Activated CD8-positive, alpha-beta T cell treated with anti-CD3 and anti-CD28 coated beads, Interleukin-2, amount 10 ng/mL, durations not matched to agents 7 days and 5 days (primary cell): ENCODE results near the gene BCR. TPM values are rescaled to one million over a fixed set of nuclear protein-coding genes. Genes with fewer than 3 reads are reported as not detected.

Experiments used
- ATAC-seq: fragments of 150-1000 bp; cut with Tn5 transposase; one replicate; pipeline ENCODE4 v1.10.0; 2021; ENCODE audit warnings: moderate library complexity
- CTCF ChIA-PET: fragments of 350-600 bp; sonication (Branson Sonifier 250); formaldehyde crosslinking; loops from one replicate; lab custom pipeline; 2021; ENCODE audit warnings: antibody characterized with exemption; lab: Charles Lee
- POLR2A ChIA-PET: fragments of 350-600 bp; sonication (Branson Sonifier 250); formaldehyde crosslinking; loops from one replicate; lab custom pipeline; 2021; ENCODE audit warnings: antibody characterized with exemption; lab: Charles Lee
- DNase-seq: peaks from one replicate; pipeline ENCODE4 v3.0.0-alpha.2; 2020
- H3K27ac Mint-ChIP-seq: one replicate; pipeline ENCODE4 v1.8.0; 2021; ENCODE audit warnings: mild to moderate bottlenecking, mixed read lengths
- H3K27me3 Mint-ChIP-seq: one replicate; pipeline ENCODE4 v1.8.0; 2021; ENCODE audit warnings: low read depth, mixed read lengths
- H3K36me3 Mint-ChIP-seq: one replicate; pipeline ENCODE4 v1.8.0; 2021; ENCODE audit warnings: low read depth, mixed read lengths
- H3K4me1 Mint-ChIP-seq: one replicate; pipeline ENCODE4 v1.8.0; 2021; ENCODE audit warnings: low read depth, mixed read lengths
- H3K4me3 Mint-ChIP-seq: one replicate; pipeline ENCODE4 v1.8.0; 2021; ENCODE audit warnings: mild to moderate bottlenecking, mixed read lengths
- H3K9me3 Mint-ChIP-seq: one replicate; pipeline ENCODE4 v1.8.0; 2022; ENCODE audit warnings: mixed read lengths; ENCODE audit not compliant: insufficient read depth
- total RNA-seq, 2 experiments: library from RNA; stranded (reverse); gene quantifications; one replicate each; pipeline ENCODE4 v1.2.3, GENCODE V29; 2021

Gene BCR
- total RNA-seq, 2 experiments from 2014 or later, result 31.1 to 31.9 TPM

DNA sequence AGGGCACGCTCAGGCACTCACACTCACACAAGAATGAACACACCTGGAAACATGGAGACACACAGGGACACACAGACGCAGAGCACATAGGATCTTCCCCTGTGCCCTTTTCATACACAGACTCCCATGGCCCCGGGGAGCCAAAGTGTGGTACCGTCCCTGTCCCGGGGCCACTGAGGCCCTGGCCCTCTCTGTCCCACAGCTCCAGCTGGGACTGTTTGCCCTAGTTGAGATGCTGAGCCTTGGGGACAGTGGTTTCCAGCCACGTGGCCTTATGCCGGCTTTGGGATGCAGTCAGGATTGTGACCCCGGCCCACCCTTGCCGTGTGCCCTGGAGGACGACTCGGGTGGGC is 100.7 kb downstream of the BCR start:
- no peaks in the 10 kb centered on the region for H3K9me3 Mint-ChIP-seq
- ChIA-PET CTCF (interaction anchor here (1.7 to 11.4 kb wide), 4 partner anchors 9 to 102 kb away, joined by 5 to 280 read pairs (median 18); partner anchors contain the start of gene BCR), POLR2A (no interaction called here)
- DNase-seq (no peak), ATAC-seq (no peak)
- H3K36me3 Mint-ChIP-seq, result peaks cover 2% of the 10 kb centered on the region
- no peak overlapping the region for H3K27ac Mint-ChIP-seq
- peaks cover 26% of the 10 kb centered on the region for H3K4me1 Mint-ChIP-seq
- no peak overlapping the region for H3K4me3 Mint-ChIP-seq
- no peaks in the 10 kb centered on the region for H3K27me3 Mint-ChIP-seq

DNA sequence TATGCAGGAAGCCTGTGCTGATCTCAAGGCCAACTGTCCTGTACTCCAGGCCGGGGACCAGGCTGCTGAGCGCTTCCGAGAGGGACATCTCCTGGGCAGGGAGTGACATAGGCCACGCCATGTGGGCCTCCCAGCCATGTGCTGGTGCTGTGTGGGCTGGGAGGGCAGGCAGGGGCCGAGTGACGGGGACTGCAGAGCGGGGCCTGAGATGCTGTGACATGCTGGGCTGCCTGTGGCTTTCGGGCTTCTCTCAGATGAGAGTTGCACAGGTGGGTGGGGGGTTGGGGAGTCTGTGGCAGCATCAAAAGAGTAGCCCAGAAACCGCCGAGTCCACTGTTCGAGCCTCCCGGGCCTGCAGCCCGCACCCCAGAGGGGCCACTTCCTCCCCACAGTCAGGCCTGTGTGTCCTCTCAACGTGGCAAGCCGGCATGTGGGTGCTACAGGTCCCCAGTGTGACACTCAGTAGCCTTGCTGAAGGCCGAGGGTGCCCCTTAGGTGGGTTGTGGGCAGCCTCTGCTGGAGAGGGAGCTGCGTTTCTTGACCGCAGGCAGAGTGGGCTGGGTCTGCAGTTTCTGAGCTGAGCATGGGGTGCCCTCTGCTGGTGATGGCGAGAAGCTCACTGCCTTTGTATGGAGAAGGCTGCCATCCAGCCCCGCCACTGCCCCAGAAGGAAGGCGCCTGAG is 101.2 kb downstream of the BCR start:
- ChIA-PET CTCF (interaction anchor here (0.6 to 11.4 kb wide), 37 partner anchors 9 to 397 kb away, joined by 3 to 280 read pairs (median 5); partner anchors contain the start of genes BCR and RAB36), POLR2A (no interaction called here)
- DNase-seq (peak; percentile 87), ATAC-seq (peak; percentile 74)
- H3K36me3 Mint-ChIP-seq, result peaks cover 2% of the 10 kb centered on the region
- H3K4me3 Mint-ChIP-seq, result no peak overlapping the region
- H3K9me3 Mint-ChIP-seq, result no peaks in the 10 kb centered on the region
- H3K27me3 Mint-ChIP-seq, result no peaks in the 10 kb centered on the region
- peaks cover 26% of the 10 kb centered on the region for H3K4me1 Mint-ChIP-seq
- H3K27ac Mint-ChIP-seq, result peak overlapping the region; percentile 68

DNA sequence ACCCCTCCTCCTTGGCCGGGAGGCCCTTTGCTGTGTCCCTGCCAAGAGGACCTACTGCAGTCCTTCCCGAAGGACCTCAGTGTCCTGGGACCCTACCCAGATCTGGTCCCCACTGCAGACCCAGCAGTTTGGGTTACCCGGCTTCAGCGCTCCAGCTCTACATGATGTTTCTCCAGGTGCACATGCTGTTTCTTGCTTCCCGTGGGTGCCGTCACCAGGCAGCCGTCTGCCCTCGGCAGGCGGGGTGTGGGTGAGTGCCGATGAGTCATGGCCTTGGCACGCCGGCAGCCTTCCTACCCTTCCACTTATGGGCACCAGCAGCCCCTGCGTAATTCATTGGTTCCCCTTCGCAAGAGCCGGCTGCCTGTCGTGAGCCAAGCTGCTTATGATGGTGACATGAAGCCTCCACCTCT is 101.8 kb downstream of the BCR start:
- no peaks in the 10 kb centered on the region for H3K9me3 Mint-ChIP-seq
- no peaks in the 10 kb centered on the region for H3K27me3 Mint-ChIP-seq
- no peak overlapping the region for H3K27ac Mint-ChIP-seq
- ChIA-PET POLR2A (no interaction called here), CTCF (interaction anchor here (0.6 to 11.4 kb wide), 37 partner anchors 8 to 398 kb away, joined by 3 to 280 read pairs (median 5); partner anchors contain the start of genes BCR and RAB36)
- ATAC-seq, result no peak
- H3K4me3 Mint-ChIP-seq, result no peak overlapping the region
- H3K36me3 Mint-ChIP-seq, result peaks cover 2% of the 10 kb centered on the region
- no peak for DNase-seq
- H3K4me1 Mint-ChIP-seq, result peaks cover 26% of the 10 kb centered on the region

DNA sequence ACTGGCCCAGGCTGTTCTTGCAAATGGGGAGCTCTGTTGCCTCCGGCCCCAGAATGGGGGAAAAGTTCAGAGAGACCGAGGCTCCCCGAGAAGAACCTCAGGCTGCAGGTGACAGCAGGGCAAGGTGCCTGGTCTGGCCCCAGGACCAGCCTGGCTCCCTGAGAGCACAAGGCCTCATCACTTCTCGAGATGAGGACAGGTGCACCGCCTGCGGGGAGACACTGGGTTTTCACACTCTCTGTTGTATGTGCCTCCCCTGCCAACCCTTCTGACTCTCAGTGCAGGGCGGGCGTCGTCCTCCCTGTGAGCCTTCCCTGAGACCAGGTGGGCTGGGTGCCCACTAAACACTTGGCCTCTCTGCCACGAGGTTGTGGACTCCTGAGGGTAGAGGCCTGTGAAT is 102.2 kb downstream of the BCR start:
- H3K27me3 Mint-ChIP-seq, result no peaks in the 10 kb centered on the region
- DNase-seq, result no peak
- no peak for ATAC-seq
- CTCF ChIA-PET, result interaction anchor here (0.7 to 11.4 kb wide), 32 partner anchors 8 to 398 kb away, joined by 3 to 280 read pairs (median 5); partner anchors contain the start of genes BCR and RAB36
- H3K27ac Mint-ChIP-seq, result no peak overlapping the region
- H3K36me3 Mint-ChIP-seq, result peaks cover 2% of the 10 kb centered on the region
- H3K9me3 Mint-ChIP-seq, result no peaks in the 10 kb centered on the region
- no peak overlapping the region for H3K4me3 Mint-ChIP-seq
- H3K4me1 Mint-ChIP-seq, result peaks cover 26% of the 10 kb centered on the region
- POLR2A ChIA-PET, result no interaction called here

DNA sequence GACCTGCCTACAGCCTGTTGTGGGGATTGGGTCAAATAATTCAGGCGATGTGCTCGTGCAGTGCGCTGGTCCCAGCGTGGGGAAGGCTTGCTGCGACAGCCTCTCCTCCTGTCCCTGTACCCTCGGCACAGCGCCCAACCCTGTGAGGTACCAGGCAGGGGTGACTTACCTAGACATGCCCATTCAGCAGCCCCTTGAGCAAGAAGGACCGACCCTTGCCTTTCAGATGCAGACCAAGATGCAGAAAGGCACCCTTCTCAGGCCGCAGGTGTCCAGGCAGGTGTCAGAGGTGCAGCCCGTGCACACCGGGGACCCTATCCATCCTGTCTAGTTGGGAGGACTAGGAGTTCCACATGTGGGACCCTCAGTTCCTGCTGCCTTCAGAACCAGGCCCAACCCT is 102.7 kb downstream of the BCR start:
- peaks cover 26% of the 10 kb centered on the region for H3K4me1 Mint-ChIP-seq
- H3K36me3 Mint-ChIP-seq, result peaks cover 2% of the 10 kb centered on the region
- CTCF ChIA-PET, result interaction anchor here (1.0 to 11.4 kb wide), 9 partner anchors 7 to 323 kb away, joined by 3 to 280 read pairs (median 5); partner anchors contain the start of gene BCR
- no peak for ATAC-seq
- H3K9me3 Mint-ChIP-seq, result no peaks in the 10 kb centered on the region
- no peak for DNase-seq
- POLR2A ChIA-PET, result no interaction called here
- no peaks in the 10 kb centered on the region for H3K27me3 Mint-ChIP-seq
- no peak overlapping the region for H3K27ac Mint-ChIP-seq
- H3K4me3 Mint-ChIP-seq, result no peak overlapping the region

DNA sequence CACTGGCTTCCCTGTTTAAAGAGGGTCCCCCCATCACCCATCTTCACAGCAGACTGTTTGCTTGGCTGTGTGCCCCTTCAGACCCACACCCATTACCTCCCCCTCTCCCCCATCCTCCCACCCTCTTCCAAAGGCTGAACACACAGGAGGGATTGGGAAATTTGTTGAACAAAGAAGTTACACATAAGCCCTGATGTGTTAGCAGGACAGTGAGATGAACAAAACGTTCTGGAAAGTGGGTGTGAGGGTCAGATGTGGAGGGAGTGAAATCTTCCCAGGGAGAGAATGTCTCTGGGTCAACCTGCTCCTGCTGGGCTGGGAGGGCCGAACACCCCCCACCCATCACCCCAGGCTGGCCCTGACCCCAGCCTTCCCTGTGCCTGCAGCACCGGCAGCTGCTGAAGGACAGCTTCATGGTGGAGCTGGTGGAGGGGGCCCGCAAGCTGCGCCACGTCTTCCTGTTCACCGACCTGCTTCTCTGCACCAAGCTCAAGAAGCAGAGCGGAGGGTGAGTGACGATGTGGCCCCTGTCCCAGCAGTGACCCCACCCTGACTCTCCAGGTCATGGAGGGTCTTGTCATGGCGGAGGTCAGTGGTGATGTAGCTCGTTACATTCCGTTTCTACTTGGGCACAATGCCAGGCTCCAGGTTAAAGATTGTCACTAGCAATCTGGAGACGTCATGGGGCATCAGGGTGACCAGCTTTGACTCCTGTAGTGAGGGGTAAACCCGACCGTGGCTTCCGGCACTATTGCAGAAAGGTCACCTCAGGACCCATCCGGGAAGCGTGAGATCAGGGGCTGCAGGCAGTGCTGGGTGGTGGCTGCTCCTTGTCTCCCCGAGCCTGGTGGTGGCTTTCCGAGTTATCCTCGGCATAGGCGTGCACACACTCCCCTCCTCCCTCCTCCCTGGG is 103.5 kb downstream of the BCR start:
- ChIA-PET POLR2A (no interaction called here), CTCF (interaction anchor here (1.0 to 11.4 kb wide), 2 partner anchors 12 to 105 kb away, joined by 4 to 280 read pairs; partner anchors contain the start of gene BCR)
- no peaks in the 10 kb centered on the region for H3K9me3 Mint-ChIP-seq
- DNase-seq (no peak), ATAC-seq (no peak)
- no peak overlapping the region for H3K27ac Mint-ChIP-seq
- H3K36me3 Mint-ChIP-seq, result peaks cover 2% of the 10 kb centered on the region
- no peaks in the 10 kb centered on the region for H3K27me3 Mint-ChIP-seq
- peaks cover 23% of the 10 kb centered on the region for H3K4me1 Mint-ChIP-seq
- H3K4me3 Mint-ChIP-seq, result no peak overlapping the region

DNA sequence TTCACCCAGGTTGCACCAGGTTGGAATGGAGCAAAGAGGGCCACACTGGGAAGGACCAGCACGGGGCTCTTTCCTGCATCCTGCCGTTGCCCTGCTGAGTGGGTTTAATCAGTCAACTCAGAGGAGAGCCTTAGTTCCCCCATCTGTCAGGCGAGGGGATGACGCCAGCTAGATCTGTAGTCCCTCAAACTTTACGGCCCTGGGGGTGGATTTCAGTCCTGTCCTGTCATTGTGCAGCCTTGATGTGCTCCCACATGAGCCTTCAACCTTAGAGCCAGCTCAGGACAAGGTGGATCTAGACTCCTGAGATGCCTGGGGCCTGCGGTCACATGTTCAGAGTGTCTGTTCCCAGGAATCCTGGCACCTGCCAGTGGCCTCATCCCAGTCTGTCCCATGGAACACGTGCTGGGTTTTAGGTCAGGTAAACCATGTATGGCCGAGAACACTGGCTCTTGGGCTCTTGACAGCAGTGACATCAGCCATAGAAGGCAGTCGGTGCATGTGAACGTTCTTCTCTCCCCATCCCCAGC is 104.3 kb downstream of the BCR start:
- Mint-ChIP-seq H3K4me3 (no peak overlapping the region), H3K9me3 (no peaks in the 10 kb centered on the region), H3K27me3 (no peaks in the 10 kb centered on the region), H3K36me3 (peaks cover 2% of the 10 kb centered on the region), H3K27ac (no peak overlapping the region), H3K4me1 (peaks cover 17% of the 10 kb centered on the region)
- CTCF ChIA-PET, result interaction anchor here (1.0 to 11.4 kb wide), 2 partner anchors 13 to 105 kb away, joined by 4 to 280 read pairs; partner anchors contain the start of gene BCR
- POLR2A ChIA-PET, result interaction anchor here (0.6 kb wide), 1 partner anchor 160 kb away, joined by 4 read pairs; no protein-coding TSS in a partner anchor
- DNase-seq (no peak), ATAC-seq (no peak)

DNA sequence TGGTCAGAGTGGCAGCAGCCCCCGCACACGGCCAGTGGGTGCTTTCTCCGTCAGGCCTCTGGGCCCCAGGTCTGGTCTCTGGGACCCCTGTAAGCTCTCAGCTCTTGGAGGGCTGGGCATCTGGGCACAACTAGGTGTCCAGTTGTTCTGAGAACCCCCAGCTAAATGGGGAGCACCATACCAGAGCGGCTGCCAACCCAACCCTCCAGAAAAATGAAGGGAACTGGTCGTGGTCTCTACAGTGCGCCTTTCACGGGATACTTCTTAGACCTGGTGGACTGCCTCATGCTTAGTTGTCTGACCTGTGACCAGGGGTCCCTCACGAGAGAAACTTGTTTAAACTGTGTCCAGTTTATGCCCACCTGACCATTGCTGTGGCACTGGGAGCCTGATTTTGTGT is 104.9 kb downstream of the BCR start:
- ChIA-PET CTCF (interaction anchor here (11.4 kb wide), 1 partner anchor 106 kb away, joined by 280 read pairs; the partner anchor contains the start of gene BCR), POLR2A (interaction anchor here (0.6 kb wide), 1 partner anchor 159 kb away, joined by 4 read pairs; no protein-coding TSS in a partner anchor)
- ATAC-seq, result no peak
- no peak overlapping the region for H3K4me3 Mint-ChIP-seq
- H3K27ac Mint-ChIP-seq, result no peak overlapping the region
- H3K9me3 Mint-ChIP-seq, result no peaks in the 10 kb centered on the region
- no peaks in the 10 kb centered on the region for H3K27me3 Mint-ChIP-seq
- H3K36me3 Mint-ChIP-seq, result peaks cover 2% of the 10 kb centered on the region
- DNase-seq, result no peak
- peaks cover 15% of the 10 kb centered on the region for H3K4me1 Mint-ChIP-seq

DNA sequence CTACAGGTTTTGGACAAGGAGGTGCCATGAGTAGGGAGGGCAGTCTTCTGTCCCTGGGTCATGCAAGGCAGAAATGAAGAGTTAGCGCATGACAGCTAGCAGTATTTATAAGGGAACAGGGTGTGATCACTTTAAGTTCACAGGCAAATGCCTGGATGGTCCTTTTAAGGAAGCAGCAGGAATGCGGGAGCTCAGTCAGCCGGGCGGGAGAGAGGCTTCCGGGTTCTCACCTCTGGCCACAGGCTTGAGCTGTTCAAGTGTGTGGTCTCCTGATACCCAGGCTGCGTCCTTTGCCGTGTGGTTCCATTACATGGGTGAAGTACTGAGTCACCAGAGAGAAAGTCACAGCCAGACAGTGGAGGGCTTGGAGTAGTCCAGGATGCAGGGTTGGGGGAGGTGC is 105.4 kb downstream of the BCR start:
- ATAC-seq (no peak), DNase-seq (no peak)
- H3K9me3 Mint-ChIP-seq, result no peaks in the 10 kb centered on the region
- ChIA-PET POLR2A (no interaction called here), CTCF (interaction anchor here (11.4 kb wide), 1 partner anchor 106 kb away, joined by 280 read pairs; the partner anchor contains the start of gene BCR)
- no peak overlapping the region for H3K27ac Mint-ChIP-seq
- H3K4me1 Mint-ChIP-seq, result peaks cover 13% of the 10 kb centered on the region
- no peaks in the 10 kb centered on the region for H3K27me3 Mint-ChIP-seq
- H3K36me3 Mint-ChIP-seq, result peaks cover 2% of the 10 kb centered on the region
- no peak overlapping the region for H3K4me3 Mint-ChIP-seq

DNA sequence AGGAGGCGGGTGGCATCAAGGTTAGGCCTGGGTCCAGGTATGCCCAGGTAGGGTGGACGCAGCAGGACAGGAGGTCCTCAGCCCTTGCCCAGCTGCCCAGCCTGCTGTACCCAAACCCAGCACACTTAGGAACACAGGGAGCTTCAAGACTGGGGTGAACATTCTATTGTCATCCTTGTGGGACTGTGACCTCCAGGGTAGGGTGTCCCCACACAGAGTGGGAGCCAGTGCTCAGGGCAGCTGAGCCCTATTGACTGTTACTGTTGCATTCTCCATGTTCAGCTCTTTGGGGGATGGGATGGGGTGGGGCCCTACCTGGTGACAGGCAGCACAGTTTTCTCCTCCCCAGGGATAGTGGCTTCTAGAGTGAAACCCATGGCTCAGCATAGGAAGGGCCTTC is 106.0 kb downstream of the BCR start:
- Mint-ChIP-seq H3K4me1 (peaks cover 9% of the 10 kb centered on the region), H3K27me3 (no peaks in the 10 kb centered on the region), H3K36me3 (peaks cover 1% of the 10 kb centered on the region), H3K9me3 (no peaks in the 10 kb centered on the region), H3K4me3 (no peak overlapping the region), H3K27ac (no peak overlapping the region)
- ATAC-seq, result no peak
- ChIA-PET POLR2A (no interaction called here), CTCF (interaction anchor here (11.4 kb wide), 1 partner anchor 107 kb away, joined by 280 read pairs; the partner anchor contains the start of gene BCR)
- DNase-seq, result no peak
